NCI-H187 (cell line): Measurements from ENCODE around the gene FOXO3.
"Not testable (repeated sequence)": the region's sequence is repeated elsewhere in the genome, so short reads cannot be mapped to it uniquely, and the experiment has no call there.

ENCODE experiments used
- DNase-seq, 2 experiments: peaks; one replicate each; lab custom pipeline; 2025; lab: John Stamatoyannopoulos, UW

The FOXO3 gene

DNA sequence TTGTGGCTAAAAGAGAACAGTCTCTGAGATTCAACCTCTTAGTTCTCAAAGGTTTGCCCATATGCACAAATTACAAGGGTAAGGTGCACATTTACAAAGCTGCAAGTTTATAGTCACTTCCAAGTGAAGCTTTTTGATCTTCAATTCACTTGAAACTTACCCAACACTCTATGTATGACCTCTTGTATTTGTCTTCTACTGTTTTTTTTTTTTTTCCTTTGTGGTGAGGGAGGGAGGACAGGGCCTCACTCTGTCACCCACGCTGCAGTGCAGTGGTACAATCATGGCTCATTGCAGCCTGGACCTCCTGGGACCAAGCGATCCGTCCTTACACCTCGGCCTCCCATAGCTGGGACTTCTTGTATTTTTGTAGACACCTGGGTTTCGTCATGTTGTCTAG, 4.5 kb upstream of the FOXO3 start:
- no peak for DNase-seq

DNA sequence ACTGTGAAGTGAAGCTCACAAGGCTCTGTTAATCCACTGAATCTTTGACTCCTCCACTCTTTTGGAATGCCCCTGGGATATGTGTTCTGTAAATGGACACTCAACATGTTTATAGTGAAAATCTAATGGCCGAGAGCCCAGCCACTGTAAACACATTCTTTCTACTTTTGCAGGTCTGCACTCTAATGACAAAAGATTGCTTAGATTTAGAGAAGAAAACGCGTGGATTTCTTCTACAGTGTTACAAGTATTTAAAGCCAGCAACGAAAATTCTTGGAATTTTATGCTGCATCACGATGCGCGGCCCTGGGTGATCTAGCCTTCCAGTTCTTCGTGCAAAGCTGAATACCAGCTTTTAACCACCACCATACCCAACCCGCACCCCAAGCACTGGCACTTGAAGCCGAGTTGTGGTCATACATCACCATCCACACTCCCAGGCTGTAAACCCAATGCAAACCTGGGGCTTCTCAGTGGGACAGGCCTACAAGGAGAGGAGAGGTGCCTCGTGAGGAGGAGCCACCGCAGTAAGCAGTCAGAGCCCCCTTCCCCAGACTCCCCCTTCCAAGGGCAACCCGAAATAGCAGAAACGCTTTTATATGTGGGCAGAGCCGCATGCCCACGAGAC, 3.7 kb upstream of the FOXO3 start:
- no peak for DNase-seq

DNA sequence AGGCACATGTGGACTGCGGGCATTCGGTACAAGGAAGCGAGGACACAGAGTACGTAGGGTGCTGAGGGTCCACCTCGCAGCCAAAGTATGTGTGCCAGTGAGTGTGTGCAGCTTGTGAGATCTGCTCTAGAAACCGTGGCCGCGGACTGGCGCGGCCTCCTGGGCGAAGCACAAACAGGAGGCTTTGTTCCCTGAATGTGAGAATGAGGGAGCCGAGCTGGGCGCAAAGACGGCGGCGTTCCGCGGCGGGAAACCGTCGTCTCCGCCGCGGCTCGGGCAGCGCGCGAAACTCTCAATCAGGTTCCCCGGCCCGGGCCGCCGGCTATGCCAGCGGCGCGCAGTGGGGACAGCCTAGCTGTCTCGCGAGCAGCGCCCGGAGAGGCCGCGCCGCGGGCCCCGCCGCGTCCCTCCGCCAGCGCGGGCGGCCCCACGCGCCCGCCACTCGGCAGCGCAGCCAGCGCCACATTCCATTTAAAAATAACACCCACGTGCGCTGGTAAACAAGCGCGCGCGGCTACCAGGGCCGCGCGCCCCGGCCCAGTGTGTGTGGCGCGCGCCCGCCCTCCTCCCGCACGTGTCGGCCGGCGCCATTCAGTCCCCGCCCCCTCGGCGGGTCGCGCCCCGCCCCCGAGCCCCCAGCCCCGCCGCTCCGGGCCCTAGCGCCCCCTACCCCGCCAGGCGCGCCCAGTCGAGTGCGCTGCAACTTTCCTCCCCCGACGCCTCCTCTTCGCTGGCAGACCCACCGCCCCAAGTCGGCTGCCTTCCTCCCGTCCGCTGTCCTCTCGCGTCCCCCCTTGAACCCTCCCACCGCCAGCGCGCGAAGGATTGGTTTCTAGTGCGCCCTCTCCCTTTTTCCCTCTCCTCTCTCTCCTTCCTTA, 3.0 kb upstream of the FOXO3 start:
- DNase-seq = peak in 1 of 2 experiments; percentile 69

DNA sequence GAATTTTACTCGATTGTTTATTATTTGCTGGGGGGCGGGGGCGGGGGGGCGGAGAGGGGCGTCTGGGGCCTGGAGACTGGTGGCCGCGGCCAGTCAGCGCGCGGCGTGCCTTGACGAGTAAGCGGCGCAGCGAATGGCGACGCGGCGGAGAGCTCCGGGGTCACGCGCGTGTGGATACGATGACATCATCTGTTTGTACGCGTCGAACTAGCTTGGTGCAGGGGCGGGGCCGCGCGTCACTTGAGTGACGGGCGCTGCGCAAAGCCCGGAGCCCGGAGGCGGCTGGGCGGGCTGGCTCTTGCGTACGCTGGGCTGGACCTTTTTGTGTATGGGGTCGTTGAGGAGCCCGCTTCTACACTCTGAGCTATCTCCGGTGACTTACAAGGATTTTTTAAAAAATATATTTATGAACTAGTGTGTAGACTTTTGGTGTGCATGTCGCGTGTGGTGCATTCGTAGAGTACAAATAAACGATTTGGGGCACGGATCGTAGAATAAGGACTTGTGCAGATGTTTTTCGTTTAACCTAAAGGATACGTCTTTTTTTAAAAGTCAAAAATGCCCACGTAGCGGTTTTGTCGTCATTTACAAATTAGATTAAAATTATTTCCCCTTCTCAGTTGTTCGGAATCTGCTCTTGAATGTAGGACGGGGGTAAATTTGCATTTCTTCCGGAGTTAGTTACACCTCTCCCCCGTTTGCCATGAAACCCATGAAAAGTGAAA, 2.2 kb upstream of the FOXO3 start:
- DNase-seq = peak; percentile 95 to 99

DNA sequence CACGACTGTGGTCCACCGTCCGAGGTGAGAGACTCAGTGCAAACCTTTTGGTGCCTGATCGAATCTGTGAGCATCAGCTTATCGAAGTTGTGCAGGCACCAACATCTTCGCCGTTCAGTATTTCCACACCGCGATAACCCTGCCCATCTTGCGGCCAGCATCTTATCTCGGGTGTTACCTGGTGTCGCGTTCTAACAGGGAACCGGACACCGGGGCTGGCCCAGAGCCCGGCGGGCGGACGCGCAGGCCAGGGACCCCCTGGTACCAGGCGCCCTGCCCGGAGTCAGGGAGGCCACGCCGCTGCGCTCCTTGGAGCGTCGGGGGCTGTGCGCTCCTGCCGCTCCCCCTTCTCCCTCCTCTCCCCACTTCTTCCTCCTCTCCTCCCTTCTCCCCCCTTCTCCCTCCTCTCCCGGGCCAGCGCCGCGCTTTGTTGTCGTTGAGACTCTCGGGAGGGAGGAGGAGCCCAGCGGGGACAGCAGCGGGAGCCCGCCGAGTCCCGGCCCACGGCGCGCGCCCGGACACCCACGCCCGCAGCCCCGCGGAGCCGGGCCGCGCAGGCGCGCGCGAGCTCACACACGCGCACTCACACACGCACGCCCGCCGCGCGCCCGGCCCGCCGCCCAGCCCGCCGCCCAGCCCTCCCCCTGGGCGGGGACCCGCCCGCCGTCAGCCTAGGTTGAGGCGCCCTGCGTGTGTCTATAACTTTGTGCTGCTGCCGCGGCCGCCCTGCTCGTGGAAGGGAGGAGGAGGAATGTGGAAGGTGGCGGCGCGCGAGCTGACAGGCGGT, 1.4 kb upstream of the FOXO3 start:
- DNase-seq = peak; percentile 74 to 77

DNA sequence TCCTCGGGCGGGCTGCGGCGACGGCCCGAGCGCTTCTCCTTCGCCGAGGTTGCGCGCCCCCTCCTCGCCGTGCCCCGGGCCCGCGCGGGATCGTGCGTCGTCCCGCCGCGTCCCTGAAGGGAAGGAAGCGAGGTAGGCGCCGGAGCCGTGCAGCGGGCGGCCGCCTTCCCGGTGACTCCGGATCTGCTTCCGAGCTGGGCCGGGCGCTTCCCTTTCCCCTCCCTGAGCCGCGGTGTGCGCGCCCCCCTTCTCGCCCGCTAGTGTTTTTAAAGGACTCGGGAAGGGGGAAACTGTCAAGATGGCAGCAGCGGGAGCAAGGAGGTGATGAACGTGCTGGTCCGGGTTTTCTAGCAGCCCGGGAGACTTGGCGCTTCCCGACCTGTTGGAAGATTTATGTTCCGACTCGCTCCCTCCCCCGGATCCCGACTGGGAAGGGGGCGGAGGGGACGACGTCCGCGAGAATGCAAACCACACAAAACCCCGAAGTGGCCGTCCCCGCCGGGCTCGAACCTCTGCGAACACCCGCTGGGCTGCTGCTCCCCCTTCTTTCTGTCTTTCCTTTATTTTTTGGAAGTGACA, 744 bp upstream of the FOXO3 start:
- peak; percentile 55 to 68 for DNase-seq

DNA sequence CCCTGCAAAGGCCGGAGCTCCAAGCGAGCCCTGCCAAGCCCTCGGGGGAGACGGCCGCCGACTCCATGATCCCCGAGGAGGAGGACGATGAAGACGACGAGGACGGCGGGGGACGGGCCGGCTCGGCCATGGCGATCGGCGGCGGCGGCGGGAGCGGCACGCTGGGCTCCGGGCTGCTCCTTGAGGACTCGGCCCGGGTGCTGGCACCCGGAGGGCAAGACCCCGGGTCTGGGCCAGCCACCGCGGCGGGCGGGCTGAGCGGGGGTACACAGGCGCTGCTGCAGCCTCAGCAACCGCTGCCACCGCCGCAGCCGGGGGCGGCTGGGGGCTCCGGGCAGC, 561 bp downstream of the FOXO3 start:
- not testable (repeated sequence) for DNase-seq

DNA sequence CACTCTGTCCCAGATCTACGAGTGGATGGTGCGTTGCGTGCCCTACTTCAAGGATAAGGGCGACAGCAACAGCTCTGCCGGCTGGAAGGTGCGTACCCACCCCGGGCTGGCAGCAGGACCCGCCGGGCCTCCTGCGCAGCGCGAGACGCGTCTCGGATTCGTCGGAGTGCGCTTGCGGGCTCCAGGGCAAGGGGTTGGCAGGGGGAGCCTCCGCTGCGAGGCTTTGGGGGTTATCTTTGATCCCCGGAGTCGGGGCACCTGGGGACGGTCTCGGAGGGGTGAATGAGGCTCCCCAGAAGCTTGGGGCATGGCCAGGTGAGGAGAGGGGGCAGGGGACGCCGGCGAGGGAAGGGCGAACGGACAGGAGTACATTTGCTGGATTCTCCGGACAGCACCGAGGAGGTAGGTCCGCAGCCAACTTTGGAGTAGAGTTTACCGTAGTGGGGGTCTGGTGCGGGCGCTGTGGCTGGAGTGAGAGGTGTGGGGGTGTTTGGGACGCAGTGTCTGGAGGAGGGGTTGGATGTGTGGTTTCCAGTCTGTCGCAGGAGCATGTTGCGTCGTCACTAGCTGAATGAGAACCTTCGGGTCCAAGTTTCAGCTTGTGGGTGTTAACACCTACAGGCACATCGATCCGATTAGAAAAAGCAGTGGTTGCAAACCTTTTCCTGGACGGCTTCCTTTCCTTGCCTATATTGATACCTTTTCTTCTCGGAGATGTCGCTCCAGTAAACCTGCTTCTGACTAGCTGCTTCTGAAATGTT, 1.2 kb downstream of the FOXO3 start:
- DNase-seq = no peak

DNA sequence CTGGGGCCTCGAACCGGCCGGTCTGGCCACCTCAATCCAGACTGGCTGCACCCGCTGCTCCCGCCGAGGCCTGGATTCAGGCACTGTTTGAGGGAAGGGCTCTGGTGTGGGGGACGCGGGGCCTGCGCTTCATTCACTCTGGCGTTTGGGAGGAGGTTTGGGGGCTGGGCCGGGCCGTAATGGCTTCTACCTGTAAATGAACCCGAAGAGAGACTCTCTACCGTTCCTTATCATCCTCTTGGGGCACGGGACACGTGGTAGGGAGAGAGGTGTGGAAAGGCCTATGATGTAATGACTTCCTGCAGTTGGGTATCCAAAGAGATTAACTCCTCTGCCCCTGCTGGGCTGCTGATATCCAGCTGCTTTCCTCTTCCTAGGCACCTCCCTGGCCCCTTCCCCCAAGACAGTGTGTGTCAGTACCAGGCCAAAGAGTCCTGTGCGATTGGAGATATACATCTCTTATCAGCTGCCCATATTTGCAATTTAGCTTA, 1.8 kb downstream of the FOXO3 start:
- DNase-seq = no peak

DNA sequence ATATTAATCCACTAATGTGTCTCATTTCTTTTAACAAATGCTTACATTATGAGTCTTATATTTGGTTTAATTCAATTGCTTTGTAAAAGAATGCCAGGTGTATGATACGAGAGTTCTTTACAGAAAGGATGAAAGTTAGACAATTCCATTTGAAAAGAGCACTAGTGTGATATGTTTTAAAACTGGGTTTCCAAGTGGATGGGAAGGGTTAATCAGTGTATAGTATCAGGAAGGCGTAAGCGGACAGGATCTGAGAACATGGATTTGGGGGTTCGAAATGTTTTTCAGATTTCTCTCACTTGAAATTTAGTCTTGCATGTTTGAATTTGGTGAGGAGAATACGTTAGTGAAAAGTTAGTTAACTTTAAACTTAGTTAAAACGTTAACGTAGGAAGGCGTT, 2.6 kb downstream of the FOXO3 start:
- DNase-seq = no peak

DNA sequence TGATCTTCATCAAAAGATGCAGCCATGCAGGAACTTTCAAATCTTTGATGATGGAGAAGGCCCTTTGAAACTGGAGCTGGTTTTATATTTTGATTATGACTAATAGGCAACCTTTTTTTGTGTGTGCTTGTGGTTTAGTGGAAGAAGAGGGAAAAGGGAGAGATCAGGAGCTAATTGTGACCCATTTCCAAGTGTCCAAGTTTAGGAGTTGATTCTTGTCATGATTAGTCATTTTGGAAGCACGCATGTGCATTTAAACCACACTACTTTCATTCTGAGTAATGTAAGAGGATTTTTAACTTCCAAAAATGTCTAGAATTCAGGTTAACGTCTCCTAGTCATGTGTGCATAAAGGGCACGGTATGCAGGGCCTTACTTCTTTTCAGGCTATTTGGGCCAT, 3.5 kb downstream of the FOXO3 start:
- DNase-seq = no peak

DNA sequence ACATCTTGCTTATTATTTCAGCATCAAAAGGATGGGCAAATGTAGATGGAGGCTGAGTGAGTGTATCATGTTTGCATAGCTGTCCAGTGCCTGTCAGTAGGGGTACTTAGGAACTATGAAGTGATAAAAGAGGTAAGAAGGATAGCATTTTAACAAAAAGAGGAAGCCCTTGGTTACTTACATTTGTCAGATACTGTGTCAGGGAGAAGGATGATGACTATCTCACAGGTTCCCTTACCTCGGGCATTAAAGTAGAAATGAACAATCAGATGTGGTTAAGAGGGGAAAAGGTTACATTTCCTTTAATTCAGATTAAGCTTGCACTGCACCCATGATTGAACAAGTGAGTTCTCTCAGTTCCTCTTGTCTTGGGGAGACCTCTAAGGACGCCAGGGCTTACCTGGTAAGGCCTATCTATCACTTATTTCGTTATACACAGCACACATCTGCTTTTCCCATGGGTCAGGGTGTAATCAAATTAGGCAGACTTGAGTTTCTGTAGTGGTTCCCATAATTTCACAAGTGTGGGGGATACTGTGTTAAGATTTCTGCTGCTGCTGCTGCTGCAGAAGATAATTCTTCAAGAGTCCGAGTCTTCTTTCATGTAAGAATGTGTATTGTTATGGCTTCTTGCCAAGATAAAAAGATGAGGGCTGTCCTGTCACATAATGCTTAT, 4.5 kb downstream of the FOXO3 start:
- DNase-seq = peak in 1 of 2 experiments; percentile 21

DNA sequence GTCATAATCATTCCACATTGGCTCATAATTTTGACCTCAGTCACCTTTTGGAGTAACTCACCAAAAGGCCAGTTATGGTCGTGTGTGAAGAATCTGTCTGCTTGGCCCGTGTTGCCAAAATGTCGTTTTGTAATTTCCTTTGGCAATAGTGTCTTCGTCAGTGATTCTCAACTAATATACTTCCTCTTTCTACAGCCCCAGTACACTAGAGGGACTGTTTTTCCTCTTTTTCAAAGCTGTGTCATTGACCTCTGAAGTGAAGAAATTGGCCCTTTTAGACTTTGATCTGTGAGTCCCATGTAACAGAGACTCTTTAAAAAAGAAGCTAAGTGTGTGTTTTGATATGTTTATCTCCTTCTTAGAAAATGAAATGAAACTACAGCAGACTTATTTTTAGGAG, 5.2 kb downstream of the FOXO3 start:
- no peak for DNase-seq

DNA sequence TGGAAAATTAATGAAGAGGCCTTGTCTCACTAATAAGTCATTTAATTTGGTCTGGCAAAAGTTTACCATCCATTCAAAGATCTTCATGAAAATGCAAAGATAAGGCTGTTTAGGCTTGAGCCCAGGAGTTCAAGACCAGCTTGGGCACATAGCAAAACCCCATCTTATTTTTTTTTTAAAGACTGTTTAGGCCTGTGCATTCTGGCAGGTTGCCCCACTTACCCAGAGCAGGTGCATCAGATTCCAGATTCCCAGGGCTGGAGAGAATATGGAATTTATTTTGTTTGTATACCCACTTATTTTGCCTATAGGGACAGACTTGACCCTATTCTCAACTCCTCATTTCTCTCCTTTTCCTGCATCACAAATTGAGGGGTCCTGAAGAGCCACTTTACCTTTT, 5.7 kb downstream of the FOXO3 start:
- no peak for DNase-seq

DNA sequence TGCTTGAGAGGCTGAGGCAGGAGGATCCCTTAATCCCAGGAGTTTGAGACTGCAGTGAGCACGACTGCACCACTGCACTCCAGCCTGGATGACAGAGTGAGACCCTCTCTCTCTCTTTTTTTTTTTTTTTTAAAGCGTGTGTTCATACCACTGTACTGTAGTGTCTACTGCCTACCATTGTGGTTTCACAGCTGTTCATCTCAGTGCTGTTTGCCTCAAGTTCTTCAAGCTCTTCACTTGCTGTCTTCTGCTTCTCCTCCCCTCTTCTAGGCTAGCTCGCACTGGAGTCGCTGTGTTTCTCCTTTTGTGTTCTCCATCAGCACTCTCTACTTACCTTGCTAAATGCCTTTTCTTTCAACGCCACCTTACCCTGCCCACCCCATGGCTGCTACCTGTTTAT, 7.4 kb downstream of the FOXO3 start:
- DNase-seq = no peak

DNA sequence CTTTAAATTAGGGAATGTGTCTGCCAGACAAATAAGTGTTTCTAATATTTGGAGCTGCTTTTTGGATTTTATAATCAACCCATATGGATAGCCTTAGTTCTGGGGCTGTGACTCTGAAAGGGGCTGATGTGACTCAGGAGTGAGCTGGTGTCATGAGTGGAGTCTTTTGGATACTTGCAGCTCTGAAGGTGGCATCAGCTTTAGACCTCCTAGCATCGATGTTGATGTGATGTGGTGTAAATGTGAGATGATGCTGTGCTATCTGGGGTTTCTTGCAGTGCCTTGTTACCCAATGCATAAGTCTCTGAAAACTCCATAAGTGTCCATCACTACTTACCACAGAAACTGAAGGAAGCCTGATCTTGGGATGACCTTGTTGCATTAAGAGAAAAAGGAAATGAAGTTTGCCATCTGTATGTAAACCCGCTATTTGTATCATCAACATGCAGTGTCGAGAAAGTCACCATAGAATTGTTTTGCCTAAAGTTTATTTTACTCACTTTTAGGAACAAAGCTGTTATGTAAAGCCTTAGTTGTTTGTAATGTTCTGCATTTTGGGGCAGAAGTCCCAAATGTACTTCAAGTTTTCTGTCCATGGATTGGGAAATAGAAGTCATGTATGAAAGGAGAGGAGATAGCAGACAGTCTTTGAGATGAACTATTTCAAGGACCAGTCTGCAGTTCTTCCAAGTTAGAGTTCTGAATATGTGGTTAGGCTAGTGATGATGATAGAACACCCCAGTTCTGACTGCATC, 8.0 kb downstream of the FOXO3 start:
- no peak for DNase-seq

DNA sequence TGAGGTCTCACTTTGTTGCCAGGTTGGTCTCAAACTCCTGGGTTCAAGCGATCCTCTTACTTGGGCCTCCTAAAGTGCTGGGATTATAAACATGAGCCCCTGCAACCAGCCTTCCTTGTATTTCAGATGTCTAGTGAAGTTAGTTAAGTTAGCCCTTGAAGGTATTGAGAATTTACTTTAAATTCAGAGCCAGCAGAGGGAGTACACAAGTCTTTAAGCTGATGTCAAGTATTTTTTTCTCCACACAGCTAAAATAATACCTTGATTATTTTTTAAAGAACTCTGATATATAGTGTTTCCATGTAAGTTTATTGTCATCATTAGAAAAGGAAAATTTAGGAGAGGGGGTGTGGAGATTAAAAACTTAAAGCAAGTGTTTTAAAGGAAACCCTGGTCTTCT, 9.8 kb downstream of the FOXO3 start:
- no peak for DNase-seq

DNA sequence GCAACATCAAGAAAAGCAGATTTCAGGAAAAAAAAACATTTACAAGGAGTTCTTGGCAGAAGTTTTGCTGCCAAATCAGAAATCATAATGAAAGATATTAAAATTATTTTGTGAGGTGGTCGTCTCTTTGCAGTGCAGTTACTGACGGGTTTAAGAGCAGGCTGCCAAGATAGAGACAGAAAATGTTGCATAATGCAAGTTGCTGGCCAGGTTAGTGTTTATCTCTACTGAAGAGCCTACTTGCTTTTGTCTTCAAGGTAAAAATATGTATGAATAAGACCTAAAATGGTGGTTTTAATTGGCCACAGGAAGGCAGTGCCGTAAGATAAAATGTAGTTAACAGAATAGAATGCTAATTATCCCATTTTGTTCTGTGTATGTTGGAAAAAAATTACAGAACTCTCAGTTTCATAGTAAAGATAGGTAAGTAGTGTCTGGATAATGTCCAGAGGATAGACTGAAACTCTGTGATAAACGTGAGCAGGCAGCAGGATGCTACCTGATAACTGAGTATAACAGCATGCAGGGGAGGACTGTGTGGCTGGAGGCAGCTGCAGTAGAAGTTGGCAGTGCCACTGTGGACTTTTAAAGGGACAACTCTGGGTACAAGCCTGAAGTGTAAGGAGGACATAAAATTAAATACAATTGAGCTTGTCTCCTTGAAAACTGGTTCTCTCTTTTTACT, 13.9 kb downstream of the FOXO3 start:
- DNase-seq = no peak

DNA sequence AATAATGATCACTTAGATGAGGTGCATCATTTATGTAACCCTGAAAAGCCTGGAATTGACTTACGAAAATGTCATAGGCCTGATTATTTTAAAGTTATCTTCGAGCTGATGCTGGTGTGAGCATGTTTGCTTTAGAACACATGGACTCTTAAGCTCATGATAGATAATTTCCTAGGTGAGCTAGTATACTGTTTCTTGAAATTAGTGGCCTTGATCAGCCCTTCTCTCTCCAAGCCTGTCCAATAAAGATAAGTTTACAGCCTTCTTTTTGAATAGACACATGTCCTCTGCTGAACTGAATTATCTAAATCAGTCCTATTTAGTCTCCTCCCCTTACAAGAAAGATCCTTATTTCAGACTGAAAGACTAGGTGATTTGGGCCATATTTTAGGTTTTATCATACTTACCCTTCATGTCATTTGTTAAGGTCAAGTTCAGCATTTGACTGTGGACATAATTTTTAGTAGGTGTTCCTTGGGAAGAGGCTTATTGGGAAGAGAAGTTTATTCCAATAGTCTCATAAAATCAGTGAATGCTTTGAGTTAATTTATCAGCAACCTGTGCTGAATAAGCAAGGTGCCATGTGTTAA, 15.3 kb downstream of the FOXO3 start:
- DNase-seq = no peak
